ENCODE data around the gene SSRP1. TPM values are rescaled to one million over a fixed set of nuclear protein-coding genes. Genes with fewer than 3 reads are reported as not detected.

The SSRP1 gene
- total RNA-seq, 3 donors from 2014 or later: 59.5 to 79.3 (median 65.8) TPM

DNA sequence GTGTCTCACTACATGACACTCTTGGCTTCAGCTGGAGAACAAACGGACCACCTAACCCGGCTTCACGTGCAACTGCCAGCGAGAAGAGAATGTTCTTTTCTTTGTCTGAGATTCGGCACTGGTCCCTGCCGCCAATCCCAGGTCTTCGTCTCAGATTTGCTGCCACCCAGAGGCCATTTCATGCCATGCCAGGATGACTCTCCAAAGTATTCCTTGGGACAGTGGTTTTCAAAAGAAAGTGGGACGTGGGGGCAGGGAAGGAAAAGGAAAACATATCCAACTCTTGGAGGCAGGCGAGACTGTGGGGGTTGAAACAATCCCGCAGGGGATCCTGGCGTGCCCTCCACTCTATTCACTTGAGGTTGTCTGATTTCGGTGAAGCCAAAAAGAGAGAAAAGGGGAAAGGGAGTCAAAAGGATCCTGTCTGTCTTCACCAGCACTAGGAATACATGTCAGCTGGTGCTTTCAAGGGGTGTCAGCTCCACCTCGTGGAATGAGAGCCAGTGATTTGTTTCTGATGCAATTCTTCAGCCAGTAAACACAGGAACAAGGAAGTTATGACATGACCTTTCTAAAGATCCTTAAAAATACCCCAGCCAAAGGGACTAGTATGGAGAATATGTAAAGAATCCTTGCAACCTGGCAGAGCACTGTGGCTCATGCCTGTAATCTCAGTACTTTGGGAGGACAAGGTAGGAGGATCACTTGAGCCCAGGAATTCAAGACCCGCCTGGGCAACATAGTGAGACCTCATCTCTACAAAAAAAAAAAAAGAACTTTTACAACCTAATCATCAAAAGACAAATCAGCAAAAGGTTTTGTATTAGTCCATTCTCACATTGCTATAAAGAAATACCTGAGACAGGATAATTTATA lies 57.6 kb downstream of the SSRP1 start:
- TF ChIP-seq, protein P1, sequence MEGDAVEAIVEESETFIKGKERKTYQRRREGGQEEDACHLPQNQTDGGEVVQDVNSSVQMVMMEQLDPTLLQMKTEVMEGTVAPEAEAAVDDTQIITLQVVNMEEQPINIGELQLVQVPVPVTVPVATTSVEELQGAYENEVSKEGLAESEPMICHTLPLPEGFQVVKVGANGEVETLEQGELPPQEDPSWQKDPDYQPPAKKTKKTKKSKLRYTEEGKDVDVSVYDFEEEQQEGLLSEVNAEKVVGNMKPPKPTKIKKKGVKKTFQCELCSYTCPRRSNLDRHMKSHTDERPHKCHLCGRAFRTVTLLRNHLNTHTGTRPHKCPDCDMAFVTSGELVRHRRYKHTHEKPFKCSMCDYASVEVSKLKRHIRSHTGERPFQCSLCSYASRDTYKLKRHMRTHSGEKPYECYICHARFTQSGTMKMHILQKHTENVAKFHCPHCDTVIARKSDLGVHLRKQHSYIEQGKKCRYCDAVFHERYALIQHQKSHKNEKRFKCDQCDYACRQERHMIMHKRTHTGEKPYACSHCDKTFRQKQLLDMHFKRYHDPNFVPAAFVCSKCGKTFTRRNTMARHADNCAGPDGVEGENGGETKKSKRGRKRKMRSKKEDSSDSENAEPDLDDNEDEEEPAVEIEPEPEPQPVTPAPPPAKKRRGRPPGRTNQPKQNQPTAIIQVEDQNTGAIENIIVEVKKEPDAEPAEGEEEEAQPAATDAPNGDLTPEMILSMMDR (IDR thresholded peaks at IDR 0.05): peak; percentile 79
- no peak overlapping the region for H3K4me3 ChIP-seq
- no peaks in the 10 kb centered on the region for H3K36me3 ChIP-seq (ENCODE audit: low read depth)
- ATAC-seq (peak; percentile 89), DNase-seq (peak; percentile 62 to 84 (median 80))
- intact Hi-C loops (cut with DNase I, micrococcal nuclease): no loop called here
- no peaks in the 10 kb centered on the region for H3K9me3 ChIP-seq
- H3K4me1 ChIP-seq (ENCODE audit: low read depth): no peaks in the 10 kb centered on the region

DNA sequence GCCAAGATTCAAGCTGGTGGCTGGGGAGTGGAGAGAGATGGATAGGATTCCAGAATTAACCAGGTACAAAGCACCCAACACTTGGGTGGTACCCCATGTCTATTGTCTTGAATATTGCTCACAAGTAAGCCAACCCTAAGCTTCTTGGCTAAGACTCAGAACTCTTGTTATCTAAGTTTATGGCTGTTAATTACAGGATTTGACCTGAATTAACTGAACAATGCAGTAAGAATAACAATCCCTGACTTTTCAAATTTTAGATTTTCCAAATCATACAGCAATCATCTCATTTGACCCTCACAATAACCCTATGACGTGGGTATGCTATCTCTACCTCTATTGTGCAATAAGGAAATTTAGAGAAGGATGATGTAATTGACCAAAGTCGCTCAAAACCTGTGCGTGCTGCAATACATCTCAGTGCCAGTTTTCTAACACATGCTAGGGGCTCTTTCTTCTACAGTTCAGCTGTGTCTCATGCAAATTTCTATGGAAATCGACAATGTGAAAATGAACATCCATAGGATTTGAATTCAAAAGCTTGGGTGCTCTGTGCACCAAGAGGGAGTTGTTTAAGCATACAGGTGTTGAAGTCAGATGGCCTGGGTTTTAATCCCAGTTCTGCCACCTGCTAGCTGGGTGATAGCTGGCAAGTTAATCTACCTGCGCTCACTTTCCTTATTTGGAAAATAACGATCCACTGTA lies 58.6 kb downstream of the SSRP1 start:
- no peak overlapping the region for H3K4me3 ChIP-seq
- intact Hi-C loops (cut with DNase I, micrococcal nuclease): no loop called here
- TF ChIP-seq, protein P1 (IDR thresholded peaks at IDR 0.05): no peak
- no peaks in the 10 kb centered on the region for H3K9me3 ChIP-seq
- no peaks in the 10 kb centered on the region for H3K4me1 ChIP-seq (ENCODE audit: low read depth)
- DNase-seq (no peak), ATAC-seq (peak; percentile 73)
- no peaks in the 10 kb centered on the region for H3K36me3 ChIP-seq (ENCODE audit: low read depth)

DNA sequence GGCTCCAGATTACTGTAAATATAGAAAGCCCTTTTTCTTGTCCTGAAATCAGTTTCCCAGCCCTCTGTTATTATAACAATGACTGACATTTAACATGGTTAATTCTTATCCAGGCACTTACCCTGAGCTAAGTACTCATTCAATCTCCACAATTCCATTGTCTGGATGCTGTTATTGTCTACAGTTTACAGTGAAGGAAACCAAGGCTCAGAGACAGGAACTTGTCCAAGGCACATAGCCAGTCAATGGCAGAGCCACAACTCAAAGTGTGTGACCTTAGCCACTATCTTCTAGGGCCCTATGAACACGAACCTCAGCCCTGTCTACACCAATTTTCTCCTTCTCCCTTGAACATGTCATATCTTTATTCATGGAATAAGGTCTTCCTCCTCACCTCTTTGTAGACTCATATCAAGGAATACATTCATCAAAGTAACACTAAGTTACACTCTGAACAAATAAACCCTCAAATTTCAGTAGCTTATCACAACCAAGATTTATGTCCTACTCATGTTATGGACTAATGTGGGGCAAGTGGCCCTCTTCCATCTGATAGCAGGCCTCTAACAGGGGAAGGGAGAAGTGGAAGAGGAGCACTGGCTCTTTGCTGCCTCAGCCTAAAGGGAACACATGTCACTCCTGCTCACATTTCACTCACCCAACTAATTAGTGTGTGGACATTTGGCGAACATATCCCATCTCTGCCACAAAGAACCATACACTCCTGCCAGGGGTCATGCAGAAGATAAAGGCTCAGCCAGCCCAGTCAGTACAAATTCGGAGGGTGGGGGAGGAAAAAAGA lies 59.3 kb downstream of the SSRP1 start:
- DNase-seq: no peak
- H3K4me3 ChIP-seq: no peak overlapping the region
- intact Hi-C loops (cut with DNase I, micrococcal nuclease): no loop called here
- no peaks in the 10 kb centered on the region for H3K36me3 ChIP-seq (ENCODE audit: low read depth)
- TF ChIP-seq, protein P1 (IDR thresholded peaks at IDR 0.05): no peak
- no peak for ATAC-seq
- no peaks in the 10 kb centered on the region for H3K9me3 ChIP-seq
- no peaks in the 10 kb centered on the region for H3K4me1 ChIP-seq (ENCODE audit: low read depth)

Other genes with a start within 250 kb of the SSRP1 start
- 1 to 10 TPM in 1 of 3 donors, under 1 TPM in 1, not detected in 1; 0.19 to 1.4 TPM for gene LRRC55, start 153.9 kb downstream of the SSRP1 start, total RNA-seq
- 1 to 10 TPM; 2.4 to 5.7 (median 2.8) TPM for gene APLNR, start 98.6 kb downstream of the SSRP1 start, total RNA-seq
- 100 to 1,000 TPM in 1 of 3 donors, 10 to 100 TPM in 2; 90.0 to 149 (median 94.3) TPM for gene TNKS1BP1, start 10.9 kb downstream of the SSRP1 start, total RNA-seq
- gene P2RX3, start 2.5 kb upstream of the SSRP1 start, total RNA-seq: not detected
- gene PRG3, start 45.3 kb upstream of the SSRP1 start, total RNA-seq: not detected
- gene PRG2, start 54.8 kb upstream of the SSRP1 start, total RNA-seq: under 1 TPM in 1 of 3 donors, not detected in 2; 0.24 TPM
- gene SLC43A3, start 91.2 kb upstream of the SSRP1 start, total RNA-seq: 10 to 100 TPM in 2 of 3 donors, 1 to 10 TPM in 1; 6.3 to 24.4 (median 16.9) TPM
- gene RTN4RL2, start 124.6 kb upstream of the SSRP1 start, total RNA-seq: under 1 TPM; 0.38 to 0.73 (median 0.48) TPM
- 10 to 100 TPM in 1 of 3 donors, 1 to 10 TPM in 2; 8.3 to 22.6 (median 9.9) TPM for gene SLC43A1, start 179.8 kb upstream of the SSRP1 start, total RNA-seq
- gene TIMM10, start 194.9 kb upstream of the SSRP1 start, total RNA-seq: 10 to 100 TPM; 25.5 to 50.1 (median 49.9) TPM
- not detected for gene SMTNL1, start 201.7 kb upstream of the SSRP1 start, total RNA-seq
- 10 to 100 TPM; 26.1 to 57.3 (median 53.9) TPM for gene UBE2L6, start 231.8 kb upstream of the SSRP1 start, total RNA-seq